HG03139 (cell line): Measurements from ENCODE around the gene WFDC5.
"Not testable (repeated sequence)": the region's sequence is repeated elsewhere in the genome, so short reads cannot be mapped to it uniquely, and the experiment has no call there.

Source experiments
- ATAC-seq: cut with Tn5 transposase; IDR thresholded peaks from one replicate; pipeline ENCODE4 v1.9.1; 2021; ENCODE audit not compliant: unreplicated experiment

Gene WFDC5

GRCh38 chr20:45114465-45115385 lies at the start of gene WFDC5:
TSS of gene WFDC5 (minus strand) at chr20:45115174. CDS start at chr20:45115083, 91 bp downstream.
- ATAC-seq = no peak

GRCh38 chr20:45163083-45163803 lies 48.3 kb upstream of the WFDC5 start:
- no peak for ATAC-seq

GRCh38 chr20:45157962-45158361 lies 43.0 kb upstream of the WFDC5 start:
- no peak for ATAC-seq

GRCh38 chr20:45156713-45157112 lies 41.7 kb upstream of the WFDC5 start:
- no peak for ATAC-seq

GRCh38 chr20:45154794-45155193 lies 39.8 kb upstream of the WFDC5 start:
- not testable (repeated sequence) for ATAC-seq

GRCh38 chr20:45154183-45154582 lies 39.2 kb upstream of the WFDC5 start:
- ATAC-seq = no peak

- ATAC-seq = no peak
These were observed 38.8 kb upstream of the WFDC5 start for GRCh38 chr20:45153752-45154151.

GRCh38 chr20:45153147-45153546 lies 38.2 kb upstream of the WFDC5 start:
- ATAC-seq = no peak

GRCh38 chr20:45152405-45152804 lies 37.4 kb upstream of the WFDC5 start:
- ATAC-seq = no peak

- no peak for ATAC-seq
These were observed 34.1 kb upstream of the WFDC5 start for GRCh38 chr20:45149062-45149461.

GRCh38 chr20:45140836-45141235 lies 25.9 kb upstream of the WFDC5 start:
- ATAC-seq = no peak

GRCh38 chr20:45139733-45140375 lies 24.9 kb upstream of the WFDC5 start:
- ATAC-seq = not testable (repeated sequence)

GRCh38 chr20:45138561-45139300 lies 23.8 kb upstream of the WFDC5 start:
- no peak for ATAC-seq

GRCh38 chr20:45136911-45137310 lies 21.9 kb upstream of the WFDC5 start:
- no peak for ATAC-seq

- ATAC-seq = no peak
These were observed 13.1 kb upstream of the WFDC5 start for GRCh38 chr20:45128099-45128498.

- ATAC-seq = no peak
These were observed 9.4 kb upstream of the WFDC5 start, which contains the start of gene WFDC12 for GRCh38 chr20:45124365-45124764. TSS of gene WFDC12 (minus strand) at chr20:45124465. CDS start at chr20:45124447, 18 bp downstream.

GRCh38 chr20:45121388-45121787 lies 6.4 kb upstream of the WFDC5 start:
- no peak for ATAC-seq

- no peak for ATAC-seq
These were observed 4.7 kb upstream of the WFDC5 start for GRCh38 chr20:45119556-45120266.

GRCh38 chr20:45118028-45118427 lies 3.1 kb upstream of the WFDC5 start:
- no peak for ATAC-seq

- ATAC-seq = no peak
These were observed 2.6 kb upstream of the WFDC5 start for GRCh38 chr20:45117581-45117980.
